ENCODE results near the gene PRKCE. TPM values are rescaled to one million over a fixed set of nuclear protein-coding genes. Genes with fewer than 3 reads are reported as not detected.

Gene PRKCE
- total RNA-seq, 1 experiment from 2014 or later, result 1.3 TPM

- H3K79me2 ChIP-seq (ENCODE audit: insufficient read depth, low read length), result no peaks in the 10 kb centered on the region
- H3K9me3 Mint-ChIP-seq, result no peaks in the 10 kb centered on the region
- H3K4ac ChIP-seq (ENCODE audit: low read depth, low read length), result no peak overlapping the region
- no peaks in the 10 kb centered on the region for H3K23me2 ChIP-seq (ENCODE audit: insufficient read length, low read depth, low read length, poor library complexity, severe bottlenecking)
- no peak overlapping the region for H3K9ac ChIP-seq (ENCODE audit: extremely low read depth, insufficient read length, low read length)
- no peak overlapping the region for H2BK5ac ChIP-seq (ENCODE audit: insufficient read length, low read length)
- no peak overlapping the region for H2BK12ac ChIP-seq (ENCODE audit: insufficient read length, low read depth, low read length)
- TF ChIP-seq CTCF (conservative IDR thresholded peaks at IDR 0.05), result no peak
- H2BK120ac ChIP-seq (ENCODE audit: low read depth, low read length, poor library complexity, severe bottlenecking), result no peak overlapping the region
- H3K36me3 Mint-ChIP-seq (ENCODE audit: insufficient read depth in 1 of 3, low read depth in 3 of 3), result no peaks in the 10 kb centered on the region
- H3K56ac ChIP-seq (ENCODE audit: insufficient read length, low read depth, low read length), result no peak overlapping the region
- H4K91ac ChIP-seq (ENCODE audit: insufficient read length, low read depth, low read length), result no peak overlapping the region
- H4K5ac ChIP-seq (ENCODE audit: insufficient read length, low read depth, low read length), result no peak overlapping the region
- no peaks in the 10 kb centered on the region for H4K20me1 ChIP-seq (ENCODE audit: control insufficient read depth, insufficient read depth, insufficient read length)
- WGBS (ENCODE audit: extremely low coverage, insufficient read length, low lambda C conversion rate), result no CpG with 5 or more reads among the region's 5 CpGs
- H3K4me1 Mint-ChIP-seq, result peaks cover 2 to 3% of the 10 kb centered on the region in 2 experiments; a peak in 3 of 4 replicates
- H3K79me1 ChIP-seq (ENCODE audit: insufficient read depth, low read depth, low read length, poor library complexity, severe bottlenecking), result no peaks in the 10 kb centered on the region
- no peaks in the 10 kb centered on the region for H3K9me3 ChIP-seq (ENCODE audit: control insufficient read depth, low read depth, low read length)
- no peak overlapping the region for H3K4me2 ChIP-seq (ENCODE audit: insufficient read depth, insufficient read length, low read length)
- DNase-seq, result no peak
- no peak overlapping the region for H3K4me3 Mint-ChIP-seq
- no peaks in the 10 kb centered on the region for H3K27me3 ChIP-seq (ENCODE audit: insufficient read depth, low read length)
- H3K14ac ChIP-seq (ENCODE audit: insufficient read depth, low read length), result no peak overlapping the region
- H2BK20ac ChIP-seq (ENCODE audit: low read depth, low read length, poor library complexity, severe bottlenecking), result no peak overlapping the region
- H3K4me1 ChIP-seq (ENCODE audit: insufficient read depth, low read length), result no peaks in the 10 kb centered on the region
- no peak overlapping the region for H3K18ac ChIP-seq (ENCODE audit: insufficient read length, low read depth, low read length)
- no peak overlapping the region for H3T11ph ChIP-seq (ENCODE audit: low read length)
- H3K27ac ChIP-seq (ENCODE audit: insufficient read length, low read depth, low read length), result no peak overlapping the region
- no peak overlapping the region for H2BK15ac ChIP-seq (ENCODE audit: low read depth, low read length)
- H2AFZ ChIP-seq (ENCODE audit: low read length), result no peak overlapping the region
- no peak overlapping the region for H4K8ac ChIP-seq (replicated peaks; ENCODE audit: insufficient read length, low read depth, low read length)
- no peak overlapping the region for H2AK5ac ChIP-seq (ENCODE audit: insufficient read length, low read length)
- H3K23ac ChIP-seq (ENCODE audit: insufficient read length, low read depth, low read length), result no peak overlapping the region
- no peaks in the 10 kb centered on the region; the same call in 1 of the 2 replicates for H3K27me3 Mint-ChIP-seq (ENCODE audit: low read depth)
- H3K27ac Mint-ChIP-seq, result no peak overlapping the region
Observed at GRCh38 chr2:46047290-46047689, 395.8 kb downstream of the PRKCE start.
